Sigmoid colon (tissue), 7 donors: ENCODE data around the gene TMEM108. TPM values are rescaled to one million over a fixed set of nuclear protein-coding genes. Genes with fewer than 3 reads are reported as not detected.

Source experiments
- DNase-seq: peaks from one replicate; pipeline ENCODE4 v3.0.0-alpha.2; 2019
- H3K27ac ChIP-seq, 4 donors: fragments of 200-600 bp; sonication (generic); one replicate each; pipeline ENCODE4 v1.5.1; 2016 to 2019; ENCODE audit warnings: mild to moderate bottlenecking in 1 of 4
- H3K27me3 ChIP-seq, 3 donors: fragments of 200-600 bp; sonication (generic); one replicate each; pipeline ENCODE4 v1.5.1; 2019; ENCODE audit warnings: mild to moderate bottlenecking in 1 of 3
- H3K36me3 ChIP-seq, 4 donors: fragments of 200-600 bp; sonication (generic); one replicate each; pipeline ENCODE4 v1.5.1; 2016 to 2019
- H3K4me1 ChIP-seq, 4 donors: fragments of 200-600 bp; sonication (generic); one replicate each; pipeline ENCODE4 v1.5.1; 2017 to 2019
- H3K4me3 ChIP-seq, 4 donors: fragments of 200-600 bp; sonication (generic); one replicate each; pipeline ENCODE4 v1.5.1; 2017 to 2019; ENCODE audit warnings: mild to moderate bottlenecking in 2 of 4, moderate library complexity in 1 of 4
- H3K9me3 ChIP-seq, 4 donors: fragments of 200-600 bp in 3 of 4; sonication (generic) in 3 of 4; one replicate each; pipeline versions ENCODE4 v1.5.1 to v1.6.1; 2013 to 2019
- EP300 ChIP-seq, 4 donors: sonication (generic); formaldehyde crosslinking; IDR thresholded peaks; one replicate each; pipeline ENCODE4 v1.6.1; 2017; ENCODE audit warnings: antibody characterized with exemption in 4 of 4
- POLR2A ChIP-seq, 2 donors: fragments of 450-650 bp; IDR thresholded peaks; one replicate each; pipeline ENCODE4 v1.6.1; 2016; ENCODE audit warnings: antibody characterized with exemption in 2 of 2, mild to moderate bottlenecking in 2 of 2, moderate library complexity in 2 of 2
- POLR2AphosphoS5 ChIP-seq, 4 donors: sonication (generic); formaldehyde crosslinking; IDR thresholded peaks; one replicate each; pipeline ENCODE4 v1.6.1; 2017; ENCODE audit warnings: antibody characterized with exemption in 4 of 4
- WGBS, 2 donors: extraction: QIAGEN DNeasy Blood & Tissue Kit; methylation state at CpG; one replicate each; pipeline ENCODE4 v1.1.7; 2013; 5-methylcytosine and 5-hydroxymethylcytosine counted together
- intact Hi-C: fragments of 100-400 bp; cut with DNase I; formaldehyde crosslinking; loops from one replicate; pipeline ENCODE4 v1.15.1; 2023
- polyA plus RNA-seq, 3 donors: library from polyadenylated mRNA; stranded (reverse); fragments of 200-250 nt; gene quantifications; one replicate each; pipeline ENCODE4 v1.2.3, GENCODE V29; 2013
- total RNA-seq, 4 donors: library from RNA; depleted of rRNA; stranded (reverse); fragments of >200 nt; gene quantifications; one replicate each; pipeline ENCODE4 v1.1.0, GENCODE V29; 2016
- TF ChIP-seq, protein P1 (sequence below), 4 experiments: fragments of 450-650 bp in 3 of 4; fragments of 200-600 bp in 1 of 4; IDR thresholded peaks; one replicate each; pipeline ENCODE4 v1.5.1; 2016 to 2019; ENCODE audit warnings: antibody characterized with exemption in 4 of 4, mild to moderate bottlenecking in 3 of 4, moderate library complexity in 2 of 4
- donor health status: healthy with polysubstance abuse.
- donor health status: Bipolar disorder and iron deficiency.
- donor health status: healthy.

TMEM108 gene
- total and polyA plus RNA-seq, 7 donors = 0.71 to 3.0 (median 0.86) TPM; not detected in 2

DNA sequence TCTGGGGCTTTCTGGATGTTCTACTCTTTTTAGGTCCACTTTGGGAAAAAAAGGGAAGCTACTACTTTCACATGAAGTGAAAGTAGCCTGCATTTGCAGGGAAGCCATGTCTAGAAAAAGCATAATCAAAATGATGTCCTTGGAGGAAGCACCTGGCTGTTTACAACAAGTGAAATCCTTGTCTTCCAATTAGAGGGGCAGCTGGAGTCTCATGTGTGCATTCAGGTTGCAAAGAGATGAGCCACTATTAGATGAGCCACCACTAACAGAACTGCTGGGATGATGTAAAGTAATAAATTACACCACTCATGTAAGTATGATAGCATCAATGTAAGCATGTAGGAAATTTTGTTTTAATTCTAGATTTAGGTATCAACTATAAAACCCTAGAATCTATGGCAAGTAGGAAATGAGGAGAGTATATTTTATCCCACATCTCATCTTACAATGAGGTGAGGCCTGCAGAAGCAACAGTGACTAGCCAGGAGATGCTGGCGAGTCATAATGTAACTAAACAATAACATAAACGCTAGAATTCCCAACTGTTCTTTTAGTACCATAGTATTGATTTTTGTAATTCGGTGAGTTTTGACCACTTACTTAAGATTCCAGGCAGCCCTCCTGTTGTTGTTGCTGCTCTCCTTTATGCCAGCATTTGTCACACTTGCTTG is 75.9 kb downstream of the TMEM108 start:
- TF ChIP-seq EP300 (IDR thresholded peaks at IDR 0.05) (no peak), POLR2A (IDR thresholded peaks at IDR 0.05) (no peak), POLR2AphosphoS5 (IDR thresholded peaks at IDR 0.05) (no peak)
- TF ChIP-seq, protein P1, sequence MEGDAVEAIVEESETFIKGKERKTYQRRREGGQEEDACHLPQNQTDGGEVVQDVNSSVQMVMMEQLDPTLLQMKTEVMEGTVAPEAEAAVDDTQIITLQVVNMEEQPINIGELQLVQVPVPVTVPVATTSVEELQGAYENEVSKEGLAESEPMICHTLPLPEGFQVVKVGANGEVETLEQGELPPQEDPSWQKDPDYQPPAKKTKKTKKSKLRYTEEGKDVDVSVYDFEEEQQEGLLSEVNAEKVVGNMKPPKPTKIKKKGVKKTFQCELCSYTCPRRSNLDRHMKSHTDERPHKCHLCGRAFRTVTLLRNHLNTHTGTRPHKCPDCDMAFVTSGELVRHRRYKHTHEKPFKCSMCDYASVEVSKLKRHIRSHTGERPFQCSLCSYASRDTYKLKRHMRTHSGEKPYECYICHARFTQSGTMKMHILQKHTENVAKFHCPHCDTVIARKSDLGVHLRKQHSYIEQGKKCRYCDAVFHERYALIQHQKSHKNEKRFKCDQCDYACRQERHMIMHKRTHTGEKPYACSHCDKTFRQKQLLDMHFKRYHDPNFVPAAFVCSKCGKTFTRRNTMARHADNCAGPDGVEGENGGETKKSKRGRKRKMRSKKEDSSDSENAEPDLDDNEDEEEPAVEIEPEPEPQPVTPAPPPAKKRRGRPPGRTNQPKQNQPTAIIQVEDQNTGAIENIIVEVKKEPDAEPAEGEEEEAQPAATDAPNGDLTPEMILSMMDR (IDR thresholded peaks at IDR 0.05) = no peak
- DNase-seq = no peak
- 90 to 93% methylated on average over 3 of the region's 3 CpGs for whole genome bisulfite sequencing, 2 donors
- no peak overlapping the region for H3K27ac ChIP-seq
- no peaks in the 10 kb centered on the region for H3K4me1 ChIP-seq
- no peaks in the 10 kb centered on the region for H3K27me3 ChIP-seq
- H3K9me3 ChIP-seq = no peaks in the 10 kb centered on the region
- H3K4me3 ChIP-seq = no peak overlapping the region
- H3K36me3 ChIP-seq = no peaks in the 10 kb centered on the region
- intact Hi-C loops = no loop called here

- DNase-seq = no peak
- no peaks in the 10 kb centered on the region for H3K9me3 ChIP-seq
- no peak for TF ChIP-seq EP300 (IDR thresholded peaks at IDR 0.05)
- no peak for TF ChIP-seq POLR2A (IDR thresholded peaks at IDR 0.05)
- TF ChIP-seq, protein P1 (IDR thresholded peaks at IDR 0.05) = no peak
- no peak for TF ChIP-seq POLR2AphosphoS5 (IDR thresholded peaks at IDR 0.05)
- H3K36me3 ChIP-seq = no peaks in the 10 kb centered on the region
- H3K4me3 ChIP-seq = no peak overlapping the region
- no peak overlapping the region for H3K27ac ChIP-seq
- intact Hi-C loops = no loop called here
- no peaks in the 10 kb centered on the region for H3K27me3 ChIP-seq
- H3K4me1 ChIP-seq = no peaks in the 10 kb centered on the region
- 76 to 83% methylated on average over 1 of the region's 1 CpG for WGBS, 2 donors
These were observed 77.0 kb downstream of the TMEM108 start for GRCh38 chr3:133115176-133115575.

DNA sequence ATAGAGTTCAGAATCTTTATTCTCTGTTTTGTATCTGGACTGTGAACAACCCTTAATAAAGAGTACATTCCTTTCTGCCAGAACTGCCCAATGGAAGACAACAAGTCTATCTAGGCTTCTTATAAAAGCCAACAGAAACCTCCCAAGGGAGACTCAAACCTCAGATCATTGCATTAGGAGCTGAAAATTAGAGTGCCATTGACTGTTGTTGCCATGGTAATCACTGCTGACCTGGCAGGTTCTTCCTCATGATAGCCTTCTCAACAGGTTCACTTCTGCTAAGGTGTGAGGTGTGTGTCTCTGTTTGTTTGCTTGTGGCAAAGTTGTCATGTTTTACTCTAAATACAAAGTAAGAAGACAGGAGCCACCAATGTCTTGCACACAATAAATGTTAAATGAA is 79.2 kb downstream of the TMEM108 start:
- H3K27me3 ChIP-seq = no peaks in the 10 kb centered on the region
- H3K4me1 ChIP-seq = no peaks in the 10 kb centered on the region
- TF ChIP-seq POLR2AphosphoS5 (IDR thresholded peaks at IDR 0.05) (no peak), POLR2A (IDR thresholded peaks at IDR 0.05) (no peak), EP300 (IDR thresholded peaks at IDR 0.05) (no peak)
- TF ChIP-seq, protein P1 (IDR thresholded peaks at IDR 0.05) = no peak
- no peak overlapping the region for H3K27ac ChIP-seq
- no peaks in the 10 kb centered on the region for H3K9me3 ChIP-seq
- intact Hi-C loops = no loop called here
- no peaks in the 10 kb centered on the region for H3K36me3 ChIP-seq
- DNase-seq = no peak
- H3K4me3 ChIP-seq = no peak overlapping the region

GRCh38 chr3:133119176-133119575 is 81.0 kb downstream of the TMEM108 start:
- DNase-seq = no peak
- no peaks in the 10 kb centered on the region for H3K4me1 ChIP-seq

More at GRCh38 chr3:133119176-133119575, 81.0 kb downstream of the TMEM108 start:
- WGBS, 2 donors = 63 to 69% methylated on average over 2 of the region's 2 CpGs
- intact Hi-C loops = no loop called here
- H3K36me3 ChIP-seq = no peaks in the 10 kb centered on the region
- H3K9me3 ChIP-seq = no peaks in the 10 kb centered on the region
- H3K4me3 ChIP-seq = no peak overlapping the region
- no peaks in the 10 kb centered on the region for H3K27me3 ChIP-seq
- H3K27ac ChIP-seq = no peak overlapping the region
- TF ChIP-seq POLR2AphosphoS5 (IDR thresholded peaks at IDR 0.05) = no peak
- TF ChIP-seq POLR2A (IDR thresholded peaks at IDR 0.05) = no peak
- TF ChIP-seq EP300 (IDR thresholded peaks at IDR 0.05) = no peak
- TF ChIP-seq, protein P1 (IDR thresholded peaks at IDR 0.05) = no peak
